H1 (cell line): ENCODE results near the gene GALR1. TPM values are rescaled to one million over a fixed set of nuclear protein-coding genes. Genes with fewer than 3 reads are reported as not detected.

Experiments
- CTCF ChIA-PET: fragments of 300-600 bp; sonication (Branson Sonifier 250); formaldehyde crosslinking; loops from one replicate; lab custom pipeline; 2021; ENCODE audit not compliant: partially characterized antibody; lab: Charles Lee
- POLR2A ChIA-PET: fragments of 300-600 bp; sonication (Branson Sonifier 250); formaldehyde crosslinking; loops from one replicate; lab custom pipeline; 2021; ENCODE audit warnings: inconsistent platforms; ENCODE audit not compliant: partially characterized antibody; lab: Charles Lee
- DNase-seq, 2 experiments: peaks; one replicate each; pipeline versions ENCODE4 v3.0.0 to v3.0.0-alpha.2; 2010 to 2022; ENCODE audit warnings: low spot score in 2 of 2, low read depth in 1 of 2, mixed read lengths in 1 of 2
- FAIRE-seq: peaks from 2 replicates; lab custom pipeline; 2011; peaks lifted over from hg19 to GRCh38; lab: Jason Lieb, UNC
- H2AFZ ChIP-seq: 2 replicates; pipeline ENCODE4 v1.8.1; 2012; ENCODE audit warnings: low read length, inconsistent platforms
- H2AK5ac ChIP-seq: 2 replicates; pipeline ENCODE4 v1.6.1; 2013; ENCODE audit warnings: low read depth, low read length
- H2BK120ac ChIP-seq: replicated peaks from 2 replicates; pipeline ENCODE3; 2013; ENCODE audit warnings: low read depth, low read length, inconsistent platforms
- H2BK12ac ChIP-seq: 2 replicates; pipeline ENCODE4 v1.6.1; 2013; ENCODE audit warnings: low read depth, low read length
- H2BK15ac ChIP-seq: 2 replicates; pipeline ENCODE4 v1.6.1; 2013; ENCODE audit warnings: low read length
- H2BK20ac ChIP-seq: 2 replicates; pipeline ENCODE4 v1.6.1; 2013; ENCODE audit warnings: low read length
- H2BK5ac ChIP-seq: 2 replicates; pipeline ENCODE4 v1.6.1; 2013; ENCODE audit warnings: low read depth, low read length
- H3K14ac ChIP-seq: 2 replicates; pipeline ENCODE4 v1.6.1; 2013; ENCODE audit warnings: inconsistent platforms; ENCODE audit not compliant: insufficient read length
- H3K18ac ChIP-seq: 2 replicates; pipeline ENCODE4 v1.6.1; 2013; ENCODE audit warnings: low read length; ENCODE audit errors: extremely low read depth
- H3K23ac ChIP-seq: 2 replicates; pipeline ENCODE4 v1.6.1; 2013; ENCODE audit warnings: inconsistent platforms; ENCODE audit not compliant: insufficient read length
- H3K23me2 ChIP-seq: 2 replicates; pipeline ENCODE4 v1.6.1; 2013; ENCODE audit warnings: low read depth, low read length
- H3K27ac ChIP-seq: 2 replicates; pipeline ENCODE4 v1.6.1; 2011; ENCODE audit warnings: low read depth, low read length, inconsistent platforms
- H3K27me3 ChIP-seq, 4 experiments: replicated peaks in 1 of 4; 1 replicate in 1 of 4; 2 replicates in 3 of 4; pipeline versions ENCODE4 v1.6.1 to v1.8.1; 2011 to 2013; ENCODE audit warnings: low read length in 3 of 4, mild to moderate bottlenecking in 3 of 4, inconsistent platforms in 2 of 4, mixed read lengths in 2 of 4, moderate library complexity in 1 of 4; ENCODE audit not compliant: control insufficient read depth in 3 of 4, insufficient read depth in 3 of 4; ENCODE audit errors: extremely low read depth in 1 of 4
- H3K36me3 ChIP-seq, 4 experiments: 2 replicates each; pipeline versions ENCODE4 v1.6.1 to v1.8.1; 2011 to 2013; ENCODE audit warnings: mild to moderate bottlenecking in 4 of 4, low read length in 3 of 4, moderate library complexity in 2 of 4, control low read depth in 1 of 4, inconsistent platforms in 1 of 4; ENCODE audit not compliant: insufficient read depth in 4 of 4, control insufficient read depth in 2 of 4
- H3K4ac ChIP-seq: replicated peaks from 2 replicates; pipeline ENCODE3; 2013; ENCODE audit warnings: low read length, low read depth, mixed read lengths, inconsistent platforms; ENCODE audit not compliant: insufficient read length
- H3K4me1 ChIP-seq, 4 experiments: replicated peaks in 1 of 4; 1 replicate in 1 of 4; 2 replicates in 3 of 4; pipeline versions ENCODE4 v1.6.1 to v1.8.1; 2011 to 2013; ENCODE audit warnings: low read length in 3 of 4, inconsistent platforms in 2 of 4, mixed read lengths in 1 of 4; ENCODE audit not compliant: insufficient read depth in 4 of 4, control insufficient read depth in 3 of 4
- H3K4me2 ChIP-seq, 2 experiments: 2 replicates each; pipeline versions ENCODE4 v1.6.1 to v1.8.1; 2011 to 2013; ENCODE audit warnings: low read depth in 2 of 2, low read length in 2 of 2, control low read depth in 1 of 2, inconsistent platforms in 1 of 2, mild to moderate bottlenecking in 1 of 2; ENCODE audit not compliant: insufficient read depth in 1 of 2
- H3K4me3 ChIP-seq, 4 experiments: fragments of 200-600, 300-600 bp in 1 of 4; sonication (generic), shearing (Covaris generic), sonication (Bioruptor Twin) in 1 of 4; 2 replicates each; pipeline versions ENCODE4 v1.5.1 to v1.8.1; 2011 to 2016; ENCODE audit warnings: low read length in 4 of 4, low read depth in 3 of 4, control low read depth in 2 of 4, inconsistent platforms in 2 of 4, mild to moderate bottlenecking in 2 of 4, mixed read lengths in 1 of 4, moderate library complexity in 1 of 4; ENCODE audit not compliant: insufficient read depth in 2 of 4; ENCODE audit errors: extremely low read depth in 1 of 4
- H3K56ac ChIP-seq: replicated peaks from 2 replicates; pipeline ENCODE3; 2013; ENCODE audit warnings: low read depth, mild to moderate bottlenecking, mixed read lengths, low read length, inconsistent platforms; ENCODE audit not compliant: insufficient read length
- H3K79me1 ChIP-seq: 2 replicates; pipeline ENCODE4 v1.6.1; 2013; ENCODE audit warnings: low read depth, low read length, control low read depth
- H3K79me2 ChIP-seq, 2 experiments: 2 replicates each; pipeline versions ENCODE4 v1.6.1 to v1.8.1; 2012 to 2013; ENCODE audit warnings: low read length in 2 of 2, mild to moderate bottlenecking in 2 of 2, inconsistent platforms in 1 of 2; ENCODE audit not compliant: insufficient read depth in 2 of 2, control insufficient read depth in 1 of 2
- H3K9ac ChIP-seq, 4 experiments: replicated peaks in 1 of 4; 1 replicate in 1 of 4; 2 replicates in 3 of 4; pipeline versions ENCODE4 v1.6.1 to v1.8.1; 2011 to 2013; ENCODE audit warnings: low read depth in 3 of 4, low read length in 3 of 4, control low read depth in 2 of 4, mild to moderate bottlenecking in 2 of 4, moderate library complexity in 2 of 4, inconsistent platforms in 1 of 4; ENCODE audit errors: extremely low read depth in 1 of 4
- H3K9me3 ChIP-seq, 2 experiments: 2 replicates each; pipeline versions ENCODE4 v1.6.1 to v1.8.1; 2012 to 2013; ENCODE audit warnings: mild to moderate bottlenecking in 2 of 2, moderate library complexity in 2 of 2, control low read depth in 1 of 2, inconsistent platforms in 1 of 2, low read depth in 1 of 2, low read length in 1 of 2, mixed read lengths in 1 of 2; ENCODE audit not compliant: insufficient read depth in 2 of 2
- H4K20me1 ChIP-seq, 2 experiments: replicated peaks in 1 of 2; 2 replicates each; pipeline versions ENCODE3 to v1.8.1; 2011 to 2013; ENCODE audit warnings: inconsistent platforms in 2 of 2, low read length in 2 of 2, mild to moderate bottlenecking in 1 of 2; ENCODE audit not compliant: insufficient read depth in 2 of 2, control insufficient read depth in 1 of 2
- H4K5ac ChIP-seq: 2 replicates; pipeline ENCODE4 v1.6.1; 2013; ENCODE audit warnings: low read length, low read depth, mixed read lengths, inconsistent platforms; ENCODE audit not compliant: insufficient read length
- H4K8ac ChIP-seq: 2 replicates; pipeline ENCODE4 v1.8.0; 2013; ENCODE audit warnings: mild to moderate bottlenecking, moderate library complexity, low read length, inconsistent platforms; ENCODE audit not compliant: insufficient read depth; ENCODE audit errors: extremely low read depth
- H4K91ac ChIP-seq: replicated peaks from 2 replicates; pipeline ENCODE3; 2013; ENCODE audit warnings: low read length, mixed read lengths, inconsistent platforms; ENCODE audit not compliant: insufficient read length
- BCL11A ChIP-seq, 2 experiments: IDR thresholded peaks; one replicate each; pipeline ENCODE4 v1.6.1; 2011; ENCODE audit warnings: low read depth in 2 of 2, low read length in 2 of 2, mild to moderate bottlenecking in 2 of 2
- RBBP5 ChIP-seq: IDR thresholded peaks from 2 replicates; pipeline ENCODE4 v1.7.1; 2012; ENCODE audit warnings: low read depth, mild to moderate bottlenecking, inconsistent platforms, low read length, moderate library complexity, borderline replicate concordance
- WGBS, 2 experiments: shearing (Covaris generic) in 1 of 2; methylation state at CpG; one replicate each; pipeline versions ENCODE4 v1.1.6 to v1.1.7; 2013 to 2015; ENCODE audit warnings: low lambda C conversion rate in 2 of 2, mixed read lengths in 2 of 2, inconsistent platforms in 1 of 2, low coverage in 1 of 2, missing lambda C conversion rate in 1 of 2; ENCODE audit not compliant: insufficient replicate concordance in 2 of 2, insufficient coverage in 1 of 2, insufficient read length in 1 of 2; ENCODE audit errors: extremely low coverage in 1 of 2, missing lambda C conversion rate in 1 of 2; 5-methylcytosine and 5-hydroxymethylcytosine counted together
- polyA plus RNA-seq, 7 experiments: library from polyadenylated mRNA; depleted of rRNA in 3 of 7; stranded (reverse) in 5 of 7; unstranded in 2 of 7; fragments of >200 nt in 5 of 7; fragments of 200-250 nt in 2 of 7; gene quantifications; 1 replicate in 5 of 7; 2 replicates in 1 of 7; 4 replicates in 1 of 7; pipeline versions ENCODE4 v1.2.1 to v1.2.3, GENCODE V29; 2011 to 2013; ENCODE audit warnings: missing spikeins in 2 of 7, mixed read lengths in 2 of 7
- total RNA-seq: library from RNA; stranded (reverse); fragmentation: NEBNext Ultra II Directional; extraction: Animal tissue kit (Norgen Biotek cat#: 25700); gene quantifications from 2 replicates; pipeline ENCODE4 v1.2.1, GENCODE V29; 2021

Gene GALR1
- total and polyA plus RNA-seq, 2 of the 8 experiments (the other 6 are each of a cell fraction or from before 2014, with no cell fraction given), result 0.09 to 1.6 TPM

GRCh38 chr18:77205769-77206168 is 43.9 kb upstream of the GALR1 start:
- H3K27me3 ChIP-seq, result no peaks in the 10 kb centered on the region
- DNase-seq, result no peak
- no peak overlapping the region for H2BK12ac ChIP-seq
- FAIRE-seq, result no peak
- no peak overlapping the region for H3K9ac ChIP-seq
- POLR2A ChIA-PET, result no interaction called here
- H3K4me2 ChIP-seq, result no peak overlapping the region
- H3K4me3 ChIP-seq, result no peak overlapping the region
- no peak overlapping the region for H3K4ac ChIP-seq
- H3K27ac ChIP-seq, result no peak overlapping the region
- no peak overlapping the region for H4K91ac ChIP-seq
- H2AFZ ChIP-seq, result no peak overlapping the region
- H3K14ac ChIP-seq, result no peak overlapping the region
- no peak overlapping the region for H2BK120ac ChIP-seq
- no peak overlapping the region for H4K5ac ChIP-seq
- no peak overlapping the region for H3K18ac ChIP-seq
- H2BK15ac ChIP-seq, result no peak overlapping the region
- no peaks in the 10 kb centered on the region for H3K9me3 ChIP-seq
- no peak overlapping the region for H2BK20ac ChIP-seq
- no peaks in the 10 kb centered on the region for H3K36me3 ChIP-seq
- 76% methylated on average over 6 of the region's 6 CpGs; no CpG with 5 or more reads in 1 of the 2 experiments for WGBS, 2 experiments
- H4K8ac ChIP-seq, result no peak overlapping the region
- H3K23me2 ChIP-seq, result no peaks in the 10 kb centered on the region
- H3K56ac ChIP-seq, result no peak overlapping the region
- H3K23ac ChIP-seq, result no peak overlapping the region
- H3K4me1 ChIP-seq, result no peaks in the 10 kb centered on the region; a peak in 1 of 7 replicates
- H4K20me1 ChIP-seq, result no peaks in the 10 kb centered on the region
- no peak overlapping the region for H2AK5ac ChIP-seq
- no peaks in the 10 kb centered on the region for H3K79me1 ChIP-seq
- no peak overlapping the region for H2BK5ac ChIP-seq
- CTCF ChIA-PET, result interaction anchor here (0.9 to 1.1 kb wide), 2 partner anchors 41 to 131 kb away, joined by 3 read pairs; no protein-coding TSS in a partner anchor
- no peaks in the 10 kb centered on the region for H3K79me2 ChIP-seq
- TF ChIP-seq RBBP5 (no peak), BCL11A (IDR thresholded peaks at IDR 0.05; ENCODE audit: low read depth in 2 of 2, low read length in 2 of 2) (no peak)
